HepG2 (cell line): ENCODE results near the gene DCLK1. TPM values are rescaled to one million over a fixed set of nuclear protein-coding genes. Genes with fewer than 3 reads are reported as not detected.

Experiments used
- ATAC-seq: fragments of 200-7000 bp; cut with Tn5 transposase; 3 replicates; pipeline ENCODE4 v1.9.1; 2020; ENCODE audit warnings: mild to moderate bottlenecking, moderate library complexity
- BruUV-seq: library from RNA; stranded (reverse); fragments of 400-500 nt; replicated peaks from 2 replicates; lab custom pipeline; 2021; lab: Mats Ljungman, UMichigan
- CTCF ChIA-PET: fragments of 300-600 bp; formaldehyde crosslinking; extraction: SDS; loops from one replicate; lab custom pipeline; 2021; ENCODE audit warnings: low total read pairs, inconsistent platforms, low intra/inter-chr PET ratio; lab: Yijun Ruan, JAX
- POLR2A ChIA-PET: fragments of 350-600 bp; sonication (Branson Sonifier 250); formaldehyde crosslinking; loops from one replicate; lab custom pipeline; 2020; ENCODE audit warnings: antibody characterized with exemption, inconsistent platforms; lab: Yijun Ruan, JAX
- DNase-seq: peaks from one replicate; pipeline ENCODE4 v3.0.0-alpha.2; 2015; ENCODE audit warnings: low spot score
- FAIRE-seq: peaks from 3 replicates; lab custom pipeline; 2011; peaks lifted over from hg19 to GRCh38; lab: Jason Lieb, UNC
- H2AFZ ChIP-seq: one replicate; pipeline ENCODE4 v1.6.1; 2011; ENCODE audit warnings: low read length, inconsistent platforms
- H3K27ac ChIP-seq: fragments of 300-600 bp; 3 replicates; pipeline ENCODE4 v1.8.0; 2011; ENCODE audit warnings: mixed run types, mild to moderate bottlenecking, mixed read lengths, low read length, inconsistent platforms; ENCODE audit not compliant: insufficient read depth; ENCODE audit errors: extremely low read length
- H3K27me3 ChIP-seq, 2 experiments: fragments of 200-600 bp in 1 of 2; 2 replicates in 1 of 2; 3 replicates in 1 of 2; pipeline versions ENCODE4 v1.6.0 to v1.8.0; 2011; ENCODE audit warnings: low read length in 2 of 2, mild to moderate bottlenecking in 2 of 2, moderate library complexity in 2 of 2, inconsistent platforms in 1 of 2; ENCODE audit not compliant: insufficient read depth in 2 of 2, control insufficient read depth in 1 of 2
- H3K36me3 ChIP-seq, 2 experiments: fragments of 200-600 bp in 1 of 2; replicated peaks in 1 of 2; 2 replicates in 1 of 2; 3 replicates in 1 of 2; pipeline versions ENCODE4 v1.5.1 to v1.8.0; 2011; ENCODE audit warnings: low read length in 2 of 2, inconsistent platforms in 1 of 2; ENCODE audit not compliant: insufficient read depth in 2 of 2, control insufficient read depth in 1 of 2
- H3K4me1 ChIP-seq: 2 replicates; pipeline ENCODE4 v1.5.1; 2012; ENCODE audit warnings: low read length, inconsistent platforms; ENCODE audit not compliant: insufficient read depth
- H3K4me2 ChIP-seq: 2 replicates; pipeline ENCODE4 v1.6.0; 2011; ENCODE audit warnings: low read depth, low read length, inconsistent platforms
- H3K4me3 ChIP-seq, 3 experiments: fragments of 200-600 bp in 1 of 3; sonication (generic), shearing (Covaris generic) in 1 of 3; replicated peaks in 1 of 3; 2 replicates each; pipeline ENCODE4 v1.5.1; 2011 to 2016; ENCODE audit warnings: low read length in 3 of 3, inconsistent platforms in 2 of 3, low read depth in 2 of 3, mild to moderate bottlenecking in 2 of 3, control low read depth in 1 of 3, mixed read lengths in 1 of 3; ENCODE audit not compliant: insufficient read depth in 1 of 3
- H3K79me2 ChIP-seq: one replicate; pipeline ENCODE4 v1.6.1; 2011; ENCODE audit warnings: low read length, inconsistent platforms; ENCODE audit not compliant: insufficient read depth
- H3K9ac ChIP-seq: 2 replicates; pipeline ENCODE4 v1.6.0; 2011; ENCODE audit warnings: mild to moderate bottlenecking, low read depth, low read length, inconsistent platforms; ENCODE audit not compliant: insufficient read depth
- H3K9me3 ChIP-seq: 2 replicates; pipeline ENCODE4 v1.5.1; 2012; ENCODE audit warnings: mild to moderate bottlenecking, low read length
- H4K20me1 ChIP-seq: 2 replicates; pipeline ENCODE4 v1.6.0; 2011; ENCODE audit warnings: inconsistent platforms, mild to moderate bottlenecking, low read length, moderate library complexity; ENCODE audit not compliant: insufficient read depth
- CEBPZ ChIP-seq: IDR thresholded peaks from 2 replicates; pipeline ENCODE4 v1.6.1; 2012; ENCODE audit warnings: low read length, improper control_type of control experiment
- FOXP4 ChIP-seq: sonication (generic); formaldehyde crosslinking; IDR thresholded peaks from 2 replicates; pipeline ENCODE4 v1.4.0; 2020; ENCODE audit warnings: missing genetic modification reagents
- KLF16 ChIP-seq, 2 experiments: sonication (generic) in 1 of 2; formaldehyde crosslinking in 1 of 2; IDR thresholded peaks; 2 replicates each; pipeline versions ENCODE4 v1.6.1 to v1.8.0; 2016 to 2023; ENCODE audit warnings: missing genetic modification reagents in 2 of 2, missing compliant biosample characterization in 1 of 2
- MAFF ChIP-seq: IDR thresholded peaks from 2 replicates; pipeline ENCODE4 v1.6.1; 2011; ENCODE audit warnings: low read depth, low read length, improper control_type of control experiment
- MNT ChIP-seq: fragments of 450-650 bp; IDR thresholded peaks from 2 replicates; pipeline ENCODE4 v1.6.1; 2016
- NFKBIZ ChIP-seq: IDR thresholded peaks from 2 replicates; pipeline ENCODE4 v1.6.1; 2018; ENCODE audit warnings: missing genetic modification reagents, missing compliant biosample characterization
- PHF21A ChIP-seq: sonication (generic); formaldehyde crosslinking; IDR thresholded peaks from 2 replicates; pipeline ENCODE4 v1.5.0; 2020; ENCODE audit warnings: mild to moderate bottlenecking, missing genetic modification reagents
- SAP130 ChIP-seq: IDR thresholded peaks from 2 replicates; pipeline ENCODE4 v1.6.1; 2016; ENCODE audit warnings: low read depth
- SNAPC2 ChIP-seq: sonication (generic); formaldehyde crosslinking; IDR thresholded peaks from 2 replicates; pipeline ENCODE4 v1.8.1; 2022; ENCODE audit warnings: mild to moderate bottlenecking, missing genetic modification reagents
- TFDP1 ChIP-seq: IDR thresholded peaks from 2 replicates; pipeline ENCODE4 v1.6.1; 2016; ENCODE audit warnings: missing compliant biosample characterization, missing genetic modification reagents, borderline replicate concordance
- ZNF124 ChIP-seq: sonication (generic); formaldehyde crosslinking; IDR thresholded peaks from 2 replicates; pipeline ENCODE4 v1.4.0; 2020; ENCODE audit warnings: missing genetic modification reagents
- ZNF264 ChIP-seq: sonication (generic); formaldehyde crosslinking; IDR thresholded peaks from 2 replicates; pipeline ENCODE4 v1.4.0; 2020; ENCODE audit warnings: missing genetic modification reagents
- ZNF3 ChIP-seq: IDR thresholded peaks from 2 replicates; pipeline ENCODE4 v1.7.0; 2017; ENCODE audit warnings: inconsistent platforms
- ZNF576 ChIP-seq: sonication (generic); formaldehyde crosslinking; IDR thresholded peaks from 2 replicates; pipeline ENCODE4 v1.4.0; 2020; ENCODE audit warnings: mild to moderate bottlenecking, missing genetic modification reagents
- ZNF737 ChIP-seq: sonication (generic); formaldehyde crosslinking; IDR thresholded peaks from 2 replicates; pipeline ENCODE4 v1.5.0; 2020; ENCODE audit warnings: missing genetic modification reagents, mild to moderate bottlenecking, borderline replicate concordance
- WGBS: methylation state at CpG from one replicate; pipeline ENCODE4 v1.1.6; 2017; ENCODE audit warnings: low lambda C conversion rate; 5-methylcytosine and 5-hydroxymethylcytosine counted together
- in situ Hi-C: cut with HindIII; loops from 2 replicates; pipeline ENCODE4 v1.10.0; 2017; ENCODE audit warnings: low pct_unique_long_range_greater_than_20kb; ENCODE audit not compliant: extremely low pct_ligation_motif_present
- intact Hi-C: fragments of 100-400 bp; cut with micrococcal nuclease; formaldehyde crosslinking; loops from one replicate; pipeline ENCODE4 v1.10.0; 2022; ENCODE audit not compliant: unreplicated experiment
- polyA plus RNA-seq, 8 experiments: library from polyadenylated mRNA; depleted of rRNA in 3 of 8; stranded (reverse) in 7 of 8; unstranded in 1 of 8; fragments of >200 nt; fragmentation: Illumina TruSeq in 4 of 8; extraction: Trizol in 4 of 8; gene quantifications; 2 replicates each; pipeline versions ENCODE4 v1.2.1 to v1.2.3, GENCODE V29; 2011 to 2016; ENCODE audit warnings: low read depth in 4 of 8, missing spikeins in 1 of 8, mixed read lengths in 1 of 8; ENCODE audit not compliant: insufficient read depth in 1 of 8
- total RNA-seq, 5 experiments: library from RNA; depleted of rRNA; stranded (reverse); fragments of >200 nt; fragmentation: Illumina TruSeq; extraction: Trizol; gene quantifications; 2 replicates each; pipeline ENCODE4 v1.2.3, GENCODE V29; 2016; ENCODE audit warnings: low read depth in 1 of 5

The DCLK1 gene
- total and polyA plus RNA-seq, 2 of the 13 experiments (the other 11 are each of a cell fraction or from before 2014, with no cell fraction given), result not detected

- no peak for TF ChIP-seq CEBPZ
- no peak for TF ChIP-seq ZNF264
- TF ChIP-seq MAFF, result no peak
- no peak for TF ChIP-seq MNT
- no peak for TF ChIP-seq PHF21A (CRISPR knock-in tag)
- TF ChIP-seq, all 625 proteins: peak for 0
These were observed 295.2 kb downstream of the DCLK1 start (continued) for GRCh38 chr13:35835989-35836388.

- no peak for ATAC-seq
- H3K27ac ChIP-seq, result no peak overlapping the region
- in situ Hi-C loops, result no loop called here
- no peaks in the 10 kb centered on the region for H3K79me2 ChIP-seq
- H3K27me3 ChIP-seq, result peaks cover 0 to 7% of the 10 kb centered on the region in 2 experiments; a peak in 3 of 5 replicates
- CTCF ChIA-PET, result no interaction called here
- no peak overlapping the region for H2AFZ ChIP-seq
- FAIRE-seq, result no peak
- H3K36me3 ChIP-seq, result no peaks in the 10 kb centered on the region
- H3K4me3 ChIP-seq, result no peak overlapping the region
- no TSS peak for BruUV-seq
- POLR2A ChIA-PET, result no interaction called here
- WGBS, result 15% methylated on average over 6 of the region's 6 CpGs
- H3K4me1 ChIP-seq, result no peaks in the 10 kb centered on the region
- no peaks in the 10 kb centered on the region for H3K9me3 ChIP-seq
- no peak overlapping the region for H3K4me2 ChIP-seq
- H4K20me1 ChIP-seq, result no peaks in the 10 kb centered on the region
- H3K9ac ChIP-seq, result no peak overlapping the region
- DNase-seq, result no peak
- intact Hi-C loops, result no loop called here
- TF ChIP-seq NFKBIZ, result no peak
- TF ChIP-seq KLF16 (CRISPR knock-in tag; IDR thresholded peaks at IDR 0.05), result no peak
- TF ChIP-seq SAP130 (CRISPR knock-in tag), result no peak
- TF ChIP-seq SNAPC2 (CRISPR knock-in tag), result no peak
- no peak for TF ChIP-seq ZNF576 (CRISPR knock-in tag)
- TF ChIP-seq FOXP4 (CRISPR knock-in tag), result no peak
- no peak for TF ChIP-seq ZNF737 (CRISPR knock-in tag)
- no peak for TF ChIP-seq TFDP1 (CRISPR knock-in tag)
- no peak for TF ChIP-seq ZNF124 (CRISPR knock-in tag)
- no peak for TF ChIP-seq ZNF3 (CRISPR knock-in tag)
These were observed 297.4 kb downstream of the DCLK1 start for GRCh38 chr13:35833608-35834275.
